Dendritic cell treated with granulocyte-macrophage colony-stimulating factor and Interleukin-4, amounts not matched to agents 40 ng/mL and 50 ng/mL, for 4 days (primary cell): ENCODE results near the gene ANKRD9.
"Not testable (repeated sequence)": the region's sequence is repeated elsewhere in the genome, so short reads cannot be mapped to it uniquely, and the experiment has no call there.

Experiments
- H3K27ac Mint-ChIP-seq: one replicate; pipeline ENCODE4 v1.8.0; 2022; ENCODE audit warnings: mild to moderate bottlenecking, mixed read lengths
- H3K27me3 Mint-ChIP-seq: one replicate; pipeline ENCODE4 v1.8.0; 2022; ENCODE audit warnings: mild to moderate bottlenecking, mixed read lengths
- H3K36me3 Mint-ChIP-seq: one replicate; pipeline ENCODE4 v1.8.0; 2022; ENCODE audit warnings: low read depth, mixed read lengths
- H3K4me1 Mint-ChIP-seq: one replicate; pipeline ENCODE4 v1.8.0; 2022; ENCODE audit warnings: low read depth, mixed read lengths
- H3K4me3 Mint-ChIP-seq: one replicate; pipeline ENCODE4 v1.8.0; 2022; ENCODE audit warnings: mild to moderate bottlenecking, moderate library complexity, mixed read lengths
- H3K9me3 Mint-ChIP-seq: one replicate; pipeline ENCODE4 v1.8.0; 2022; ENCODE audit warnings: mixed read lengths
- intact Hi-C: fragments of 100-400 bp; cut with micrococcal nuclease; formaldehyde crosslinking; loops from one replicate; pipeline ENCODE4 v1.15.0; 2022

ANKRD9 gene

GRCh38 chr14:102509746-102510615 lies at the start of gene ANKRD9:
Gene ANKRD9, minus strand, starts transcription at chr14:102509776. Its CDS starts 1,887 bp downstream, at chr14:102507889.
- H3K4me1 Mint-ChIP-seq = peaks cover 24% of the 10 kb centered on the region
- H3K27ac Mint-ChIP-seq = peak within 1 kb of the TSS; percentile 94
- intact Hi-C loops = no loop called here
- H3K36me3 Mint-ChIP-seq = peaks cover 28% of the 10 kb centered on the region
- peak within 1 kb of the TSS; percentile 83 for H3K4me3 Mint-ChIP-seq
- no peaks in the 10 kb centered on the region for H3K9me3 Mint-ChIP-seq
- H3K27me3 Mint-ChIP-seq = peaks cover 17% of the 10 kb centered on the region

GRCh38 chr14:102558556-102558955 lies 49.0 kb upstream of the ANKRD9 start:
- H3K4me3 Mint-ChIP-seq = no peak overlapping the region
- H3K36me3 Mint-ChIP-seq = no peaks in the 10 kb centered on the region
- H3K9me3 Mint-ChIP-seq = no peaks in the 10 kb centered on the region
- intact Hi-C loops = loop anchor here (5.0 kb wide), 1 partner anchor 34 kb away; the partner anchor contains the start of gene RCOR1
- peaks cover 3% of the 10 kb centered on the region for H3K27me3 Mint-ChIP-seq
- H3K27ac Mint-ChIP-seq = no peak overlapping the region
- H3K4me1 Mint-ChIP-seq = peaks cover 6% of the 10 kb centered on the region

- Mint-ChIP-seq H3K4me1 (peaks cover 9% of the 10 kb centered on the region), H3K36me3 (no peaks in the 10 kb centered on the region), H3K27ac (no peak overlapping the region), H3K27me3 (peaks cover 3% of the 10 kb centered on the region), H3K4me3 (no peak overlapping the region), H3K9me3 (no peaks in the 10 kb centered on the region)
- intact Hi-C loops = loop anchor here (5.0 kb wide), 1 partner anchor 35 kb away; the partner anchor contains the start of gene RCOR1
These were observed 48.1 kb upstream of the ANKRD9 start for GRCh38 chr14:102557434-102558226.

GRCh38 chr14:102556098-102556677 lies 46.6 kb upstream of the ANKRD9 start:
- no peaks in the 10 kb centered on the region for H3K9me3 Mint-ChIP-seq
- no peak overlapping the region for H3K27ac Mint-ChIP-seq
- no peak overlapping the region for H3K4me3 Mint-ChIP-seq

DNA sequence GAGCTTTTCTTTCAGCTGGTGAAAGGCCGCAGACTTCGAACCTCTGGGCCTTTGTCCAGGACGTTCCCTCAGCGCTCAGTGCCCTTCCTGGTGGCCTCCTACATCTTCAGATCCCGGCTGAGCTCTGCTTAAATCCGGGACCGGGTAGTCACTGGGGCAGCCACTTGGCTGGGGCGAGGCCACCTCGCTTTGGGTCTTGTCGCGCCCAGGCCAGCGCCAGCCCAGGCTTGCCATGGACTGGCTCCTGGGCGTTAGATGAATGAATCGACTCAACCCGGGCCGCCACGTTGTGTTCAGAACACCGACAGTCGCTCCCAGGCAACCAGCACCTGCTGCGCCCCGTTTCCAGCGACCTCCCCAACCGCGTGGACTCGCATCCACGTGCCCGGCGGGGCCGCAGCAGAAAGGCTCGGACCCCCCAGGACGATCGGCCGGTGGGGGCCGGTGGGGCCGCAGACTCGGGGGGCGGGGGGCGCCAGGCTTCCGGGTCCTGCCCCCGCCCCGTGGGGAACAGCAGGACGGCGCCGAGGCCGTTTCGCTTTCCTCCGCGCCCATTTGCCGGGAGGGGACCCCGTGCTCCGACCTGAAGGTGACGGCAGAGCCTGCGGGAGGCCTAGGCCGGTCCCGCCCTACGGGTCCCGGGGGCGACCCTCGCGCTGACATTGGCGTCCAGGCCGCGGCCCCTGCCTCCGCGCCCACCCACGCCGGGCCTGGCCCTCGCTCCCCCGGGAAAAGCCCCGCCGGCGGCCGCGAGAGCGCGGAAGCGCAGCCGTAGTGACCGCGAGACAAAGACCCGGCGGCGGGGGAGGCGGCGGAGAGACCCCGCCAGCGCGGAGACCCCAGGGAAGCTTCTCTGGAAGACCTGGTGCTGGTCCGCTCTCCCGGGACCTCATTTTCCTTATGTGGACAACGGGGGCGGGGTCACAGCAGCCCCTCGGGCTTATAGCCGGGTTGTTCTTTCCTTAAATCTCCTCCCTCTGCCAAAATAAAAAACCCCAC lies 45.5 kb upstream of the ANKRD9 start:
- H3K9me3 Mint-ChIP-seq = no peaks in the 10 kb centered on the region
- intact Hi-C loops = loop anchor here (1.0 to 5.0 kb wide), 3 partner anchors 27 to 37 kb away; partner anchors contain the start of gene RCOR1
- peak overlapping the region; percentile 82 for H3K27ac Mint-ChIP-seq
- peaks cover 10% of the 10 kb centered on the region for H3K27me3 Mint-ChIP-seq
- H3K36me3 Mint-ChIP-seq = no peaks in the 10 kb centered on the region
- peak overlapping the region; percentile 73 for H3K4me3 Mint-ChIP-seq
- H3K4me1 Mint-ChIP-seq = peaks cover 11% of the 10 kb centered on the region

More at GRCh38 chr14:102556098-102556677, 46.6 kb upstream of the ANKRD9 start:
- Mint-ChIP-seq H3K27me3 (peaks cover 3% of the 10 kb centered on the region), H3K36me3 (no peaks in the 10 kb centered on the region), H3K4me1 (peaks cover 17% of the 10 kb centered on the region)
- intact Hi-C loops = loop anchor here (5.0 kb wide), 1 partner anchor 36 kb away; the partner anchor contains the start of gene RCOR1

DNA sequence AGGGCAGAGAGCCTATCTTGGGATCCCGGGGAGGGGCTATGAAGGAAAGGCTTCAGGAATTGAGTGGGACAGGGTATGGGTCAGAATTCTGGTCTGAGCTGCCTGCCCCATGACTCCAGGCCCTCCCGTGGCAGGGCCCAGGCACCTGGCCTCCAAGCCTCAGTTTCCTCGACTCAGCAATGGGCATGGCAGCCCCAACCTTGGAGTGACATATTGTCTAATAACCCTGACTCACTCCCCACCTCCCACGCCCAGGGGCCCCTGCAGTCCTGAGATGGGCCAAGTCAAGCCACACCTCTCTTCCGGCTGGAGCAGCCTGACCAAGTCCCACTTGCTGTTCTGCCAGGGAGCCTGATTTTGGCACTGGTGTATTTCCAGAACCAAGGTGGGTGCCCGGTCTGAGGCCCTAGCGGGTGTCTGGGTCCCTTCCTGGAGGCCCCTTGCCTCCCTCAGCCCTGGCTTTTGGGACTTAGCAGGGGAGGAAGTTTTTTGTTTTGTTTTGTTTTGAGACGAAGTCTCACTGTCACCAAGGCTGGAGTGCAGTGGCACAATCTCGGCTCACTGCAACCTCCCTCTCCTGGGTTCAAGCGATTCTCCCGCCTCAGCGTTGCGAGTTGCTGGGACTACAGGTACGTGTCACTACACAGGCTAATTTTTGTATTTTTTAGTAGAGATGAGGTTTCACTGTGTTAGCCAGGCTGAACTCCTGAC lies 42.6 kb upstream of the ANKRD9 start:
- H3K27ac Mint-ChIP-seq = no peak overlapping the region
- H3K4me1 Mint-ChIP-seq = peaks cover 13% of the 10 kb centered on the region
- no peaks in the 10 kb centered on the region for H3K9me3 Mint-ChIP-seq
- no peaks in the 10 kb centered on the region for H3K36me3 Mint-ChIP-seq
- peaks cover 36% of the 10 kb centered on the region for H3K27me3 Mint-ChIP-seq
- intact Hi-C loops = no loop called here
- H3K4me3 Mint-ChIP-seq = no peak overlapping the region

- peaks cover 44% of the 10 kb centered on the region for H3K27me3 Mint-ChIP-seq
- intact Hi-C loops, H3K36me3 Mint-ChIP-seq, H3K9me3 Mint-ChIP-seq, H3K4me3 Mint-ChIP-seq, H3K27ac Mint-ChIP-seq: not testable (repeated sequence)
- H3K4me1 Mint-ChIP-seq = peaks cover 19% of the 10 kb centered on the region
These were observed 41.4 kb upstream of the ANKRD9 start for GRCh38 chr14:102550927-102551401.

- Mint-ChIP-seq H3K4me1 (peaks cover 29% of the 10 kb centered on the region), H3K27me3 (peaks cover 62% of the 10 kb centered on the region), H3K4me3 (no peak overlapping the region), H3K27ac (no peak overlapping the region), H3K36me3 (no peaks in the 10 kb centered on the region), H3K9me3 (no peaks in the 10 kb centered on the region)
- intact Hi-C loops = no loop called here
These were observed 39.2 kb upstream of the ANKRD9 start for GRCh38 chr14:102548616-102549240.

GRCh38 chr14:102545461-102546265 lies 36.1 kb upstream of the ANKRD9 start:
- H3K36me3 Mint-ChIP-seq = no peaks in the 10 kb centered on the region
- H3K27me3 Mint-ChIP-seq = peaks cover 74% of the 10 kb centered on the region
- H3K4me3 Mint-ChIP-seq = no peak overlapping the region
- peak overlapping the region; percentile 33 for H3K27ac Mint-ChIP-seq
- intact Hi-C loops = no loop called here
- no peaks in the 10 kb centered on the region for H3K9me3 Mint-ChIP-seq
- peaks cover 18% of the 10 kb centered on the region for H3K4me1 Mint-ChIP-seq

DNA sequence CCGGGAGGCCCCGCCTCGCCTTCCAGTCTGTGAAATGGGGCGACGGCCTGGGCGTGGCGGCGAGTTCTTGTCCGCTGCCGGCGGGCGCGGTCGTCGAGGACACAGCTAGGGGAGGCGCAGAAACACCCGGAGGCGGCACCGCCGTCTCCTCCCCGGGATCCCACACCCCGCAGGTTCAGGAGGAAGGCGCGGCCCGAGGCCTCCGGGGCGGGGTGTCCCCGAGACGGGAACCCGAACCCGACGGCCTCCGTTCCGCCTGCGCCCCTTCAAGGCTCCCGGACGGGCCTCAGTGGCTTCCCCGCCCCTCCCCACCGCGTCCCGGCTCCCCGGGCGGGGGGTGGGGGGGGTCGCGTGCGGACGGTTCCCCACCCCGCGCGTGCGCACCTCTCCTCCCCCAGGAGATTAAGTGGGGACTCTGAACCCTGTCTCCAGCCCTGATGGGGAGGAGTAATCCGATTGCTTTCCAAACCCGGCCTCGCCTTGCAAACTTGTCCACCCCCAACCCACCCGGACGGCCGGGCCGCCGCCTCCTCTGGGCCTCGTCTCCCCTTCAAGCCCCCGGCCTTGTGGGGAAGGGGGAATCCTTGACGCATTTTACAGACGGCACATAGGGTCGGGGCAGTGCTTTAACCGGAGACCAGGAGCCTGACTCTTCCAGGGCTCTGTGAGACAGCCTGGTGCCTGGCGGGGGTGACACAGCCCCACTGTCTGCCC lies 35.3 kb upstream of the ANKRD9 start:
- peak overlapping the region; percentile 33 for H3K27ac Mint-ChIP-seq
- H3K9me3 Mint-ChIP-seq = no peaks in the 10 kb centered on the region
- H3K4me1 Mint-ChIP-seq = peaks cover 18% of the 10 kb centered on the region
- intact Hi-C loops = no loop called here
- H3K27me3 Mint-ChIP-seq = peaks cover 70% of the 10 kb centered on the region
- peak overlapping the region; percentile 24 for H3K4me3 Mint-ChIP-seq
- no peaks in the 10 kb centered on the region for H3K36me3 Mint-ChIP-seq
